ENCODE data around the gene HP1BP3. TPM values are rescaled to one million over a fixed set of nuclear protein-coding genes. Genes with fewer than 3 reads are reported as not detected.

The HP1BP3 gene
- total RNA-seq, 1 donor: 258 TPM

DNA sequence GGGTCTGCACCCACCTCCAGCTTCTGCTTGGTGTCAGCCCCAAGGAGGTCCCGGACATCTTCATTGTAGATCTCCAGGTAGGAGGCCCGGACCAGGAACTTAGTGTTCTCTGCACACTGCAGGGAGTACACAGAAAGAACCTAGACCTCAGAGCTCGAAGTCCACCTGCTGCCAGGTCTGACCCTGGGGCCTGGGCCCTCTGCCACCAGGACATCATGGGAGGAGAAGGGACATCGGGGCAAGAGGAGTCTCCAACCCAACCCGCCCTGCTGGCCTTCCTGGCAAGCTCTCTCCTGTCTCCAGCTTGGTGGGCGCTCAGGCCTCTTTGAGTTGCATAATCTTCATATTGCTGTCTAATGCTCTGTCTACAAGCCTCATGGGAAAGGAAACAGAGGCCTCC is 73.7 kb downstream of the HP1BP3 start:
- DNase-seq (ENCODE audit: low read depth): no peak
- H3K4me3 ChIP-seq (ENCODE audit: low read depth, low read length): no peak overlapping the region
- TF ChIP-seq, protein P1, sequence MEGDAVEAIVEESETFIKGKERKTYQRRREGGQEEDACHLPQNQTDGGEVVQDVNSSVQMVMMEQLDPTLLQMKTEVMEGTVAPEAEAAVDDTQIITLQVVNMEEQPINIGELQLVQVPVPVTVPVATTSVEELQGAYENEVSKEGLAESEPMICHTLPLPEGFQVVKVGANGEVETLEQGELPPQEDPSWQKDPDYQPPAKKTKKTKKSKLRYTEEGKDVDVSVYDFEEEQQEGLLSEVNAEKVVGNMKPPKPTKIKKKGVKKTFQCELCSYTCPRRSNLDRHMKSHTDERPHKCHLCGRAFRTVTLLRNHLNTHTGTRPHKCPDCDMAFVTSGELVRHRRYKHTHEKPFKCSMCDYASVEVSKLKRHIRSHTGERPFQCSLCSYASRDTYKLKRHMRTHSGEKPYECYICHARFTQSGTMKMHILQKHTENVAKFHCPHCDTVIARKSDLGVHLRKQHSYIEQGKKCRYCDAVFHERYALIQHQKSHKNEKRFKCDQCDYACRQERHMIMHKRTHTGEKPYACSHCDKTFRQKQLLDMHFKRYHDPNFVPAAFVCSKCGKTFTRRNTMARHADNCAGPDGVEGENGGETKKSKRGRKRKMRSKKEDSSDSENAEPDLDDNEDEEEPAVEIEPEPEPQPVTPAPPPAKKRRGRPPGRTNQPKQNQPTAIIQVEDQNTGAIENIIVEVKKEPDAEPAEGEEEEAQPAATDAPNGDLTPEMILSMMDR (IDR thresholded peaks at IDR 0.05; ENCODE audit: insufficient read depth, low read depth, low read length): no peak

DNA sequence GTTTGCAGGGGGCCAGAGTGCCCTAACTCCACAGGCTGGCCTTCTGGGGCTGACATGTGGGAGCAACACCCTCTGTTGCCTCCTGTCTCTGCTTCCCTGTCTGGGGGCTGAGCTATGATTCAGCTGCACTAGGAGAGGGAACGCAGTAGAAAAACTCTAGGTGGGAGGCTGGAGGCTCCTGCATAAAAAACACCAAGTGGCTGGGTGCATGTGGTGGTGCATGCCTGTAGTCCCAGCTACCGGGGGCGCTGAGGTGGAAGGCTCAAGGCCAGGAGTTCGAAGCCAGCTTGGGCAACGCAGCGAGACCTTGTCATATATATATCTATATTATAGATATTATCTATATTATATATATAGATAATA is 74.9 kb downstream of the HP1BP3 start:
- H3K4me3 ChIP-seq (ENCODE audit: low read depth, low read length): no peak overlapping the region
- TF ChIP-seq, protein P1 (IDR thresholded peaks at IDR 0.05; ENCODE audit: insufficient read depth, low read depth, low read length): no peak
- DNase-seq (ENCODE audit: low read depth): no peak

DNA sequence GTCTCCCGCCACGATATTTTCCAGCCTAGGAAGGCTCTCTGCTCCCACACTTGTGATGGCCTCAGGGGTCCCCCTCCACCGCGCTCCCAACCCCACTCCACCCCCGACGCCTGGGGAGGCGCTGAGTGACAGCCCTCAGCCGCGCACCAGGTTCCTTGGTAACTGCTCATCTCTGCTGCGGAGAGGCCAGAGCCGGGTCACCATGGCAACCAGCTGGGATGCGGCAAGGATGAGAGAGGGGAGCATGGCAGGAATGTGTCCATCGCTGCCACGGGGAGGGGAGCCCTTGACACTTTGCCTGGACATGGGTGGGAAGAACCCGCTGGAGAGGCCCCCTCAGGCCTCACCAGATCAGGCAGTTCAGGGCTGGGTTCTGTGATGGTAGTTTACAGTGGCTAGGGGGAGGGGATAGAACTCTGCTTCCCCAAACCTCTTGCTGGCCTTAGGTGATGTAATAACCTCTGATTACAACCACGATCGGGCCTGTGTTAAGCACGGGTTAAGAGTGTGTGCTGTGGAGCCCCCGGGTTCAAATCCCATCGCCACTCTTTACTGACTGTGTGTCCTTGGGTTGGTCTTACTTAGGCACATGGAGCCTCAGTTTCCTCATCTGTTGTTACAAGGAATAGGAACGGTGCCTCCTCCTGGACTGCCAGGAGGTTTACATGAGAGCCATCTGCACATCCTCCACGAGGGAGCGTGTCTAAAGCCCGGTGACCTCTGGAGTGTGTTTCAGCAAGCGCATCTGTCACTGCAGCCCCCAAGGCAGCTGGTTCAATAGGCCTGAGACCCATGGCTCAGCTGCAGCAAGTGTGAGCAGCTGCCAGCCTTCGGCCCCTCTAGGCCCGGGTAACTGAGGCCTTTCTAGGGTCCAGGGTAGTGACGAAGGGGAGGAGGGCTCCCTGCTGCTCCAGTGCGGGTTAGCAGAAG is 75.6 kb downstream of the HP1BP3 start:
- no peak for DNase-seq (ENCODE audit: low read depth)
- H3K4me3 ChIP-seq (ENCODE audit: low read depth, low read length): no peak overlapping the region
- TF ChIP-seq, protein P1 (IDR thresholded peaks at IDR 0.05; ENCODE audit: insufficient read depth, low read depth, low read length): no peak

DNA sequence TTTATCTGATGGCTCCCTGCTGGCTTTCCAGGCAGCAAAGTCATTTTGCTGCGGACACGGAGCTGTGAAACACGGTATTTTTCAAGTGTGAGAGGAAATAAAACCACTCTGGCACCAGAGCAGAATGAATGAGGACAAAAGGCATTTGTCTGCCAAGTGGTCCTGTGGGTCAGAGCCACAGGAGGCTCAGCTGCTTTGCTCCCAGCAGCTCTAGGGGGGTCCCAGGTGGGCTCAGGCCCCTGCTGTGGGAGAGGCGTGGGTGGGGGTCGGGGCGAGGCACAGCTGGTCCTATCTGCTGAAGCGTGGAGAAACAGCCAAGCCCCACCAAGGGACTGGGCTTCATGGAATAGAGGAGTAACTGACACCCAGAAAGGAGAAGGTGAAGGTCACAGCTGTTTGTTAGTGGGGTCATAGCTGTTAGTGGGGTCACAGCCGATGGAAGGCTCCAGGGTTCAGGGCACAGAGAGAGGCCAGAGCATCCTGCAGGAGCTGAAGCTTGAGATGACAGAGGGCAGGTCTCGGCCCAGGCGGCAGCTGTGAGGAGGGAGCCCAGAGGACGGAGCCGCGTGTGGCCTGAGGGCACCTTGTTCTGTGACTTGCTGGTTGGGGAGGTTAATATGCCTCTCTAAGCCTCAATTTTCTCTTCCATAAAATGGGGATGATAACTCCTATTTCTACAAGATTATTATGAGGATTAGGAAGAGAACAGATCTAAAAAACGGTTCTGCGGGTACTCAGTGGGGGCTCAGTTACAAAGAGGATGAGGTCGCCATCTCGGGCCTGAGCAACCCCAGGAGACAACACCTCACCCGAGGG is 76.4 kb downstream of the HP1BP3 start:
- no peak for DNase-seq (ENCODE audit: low read depth)

DNA sequence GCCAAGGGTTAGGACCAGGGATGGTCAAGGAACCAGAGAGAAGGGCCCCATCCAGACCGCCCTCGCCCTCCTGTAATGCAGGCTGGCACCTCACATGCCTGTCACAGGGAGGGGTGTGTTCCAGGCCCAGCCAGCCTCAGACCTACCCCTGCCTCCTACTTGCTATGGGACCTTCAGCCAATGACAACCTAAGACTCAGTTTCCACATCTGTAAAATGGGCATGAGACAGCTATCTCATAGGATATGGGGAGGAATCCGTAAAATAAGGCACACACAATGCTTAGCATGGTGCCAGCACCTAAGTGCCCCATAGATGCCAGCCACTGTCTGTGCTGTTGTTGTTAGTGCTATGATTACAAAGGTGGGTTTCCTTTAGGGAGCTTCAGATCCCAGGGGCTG is 77.2 kb downstream of the HP1BP3 start:
- H3K4me3 ChIP-seq (ENCODE audit: low read depth, low read length): no peak overlapping the region
- TF ChIP-seq, protein P1 (IDR thresholded peaks at IDR 0.05; ENCODE audit: insufficient read depth, low read depth, low read length): no peak
- DNase-seq (ENCODE audit: low read depth): no peak

More for the DNA sequence above, 76.4 kb downstream of the HP1BP3 start:
- H3K4me3 ChIP-seq (ENCODE audit: low read depth, low read length): no peak overlapping the region
- TF ChIP-seq, protein P1 (IDR thresholded peaks at IDR 0.05; ENCODE audit: insufficient read depth, low read depth, low read length): no peak

DNA sequence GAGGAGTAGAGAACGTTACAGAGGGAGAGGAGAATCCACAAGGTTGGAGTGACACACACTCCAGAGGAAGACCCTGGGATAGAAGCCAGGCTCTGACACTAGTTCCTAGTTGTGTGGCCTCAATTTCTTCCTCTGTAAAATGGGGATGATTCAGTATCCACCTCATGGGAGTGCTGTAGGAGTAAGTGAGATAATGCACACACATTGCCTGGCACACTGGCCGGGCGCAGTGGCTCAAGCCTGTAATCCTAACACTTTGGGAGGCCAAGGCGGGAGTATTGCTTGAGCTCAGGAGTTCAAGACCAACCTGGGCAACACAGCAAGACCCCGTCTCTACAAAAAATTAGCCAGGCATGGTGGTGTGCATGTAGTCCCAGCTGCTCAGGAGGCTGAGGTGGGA is 78.2 kb downstream of the HP1BP3 start:
- no peak for DNase-seq (ENCODE audit: low read depth)
- no peak overlapping the region for H3K4me3 ChIP-seq (ENCODE audit: low read depth, low read length)
- TF ChIP-seq, protein P1 (IDR thresholded peaks at IDR 0.05; ENCODE audit: insufficient read depth, low read depth, low read length): no peak
